IMR-90 (cell line): ENCODE data around the gene GIMAP7. TPM values are rescaled to one million over a fixed set of nuclear protein-coding genes. Genes with fewer than 3 reads are reported as not detected.

Experiments used
- ATAC-seq: fragments of 200-7000 bp; cut with Tn5 transposase; 2 replicates; pipeline ENCODE4 v1.9.1; 2020; ENCODE audit warnings: low read depth, mild to moderate bottlenecking, moderate library complexity
- BruUV-seq: library from RNA; stranded (reverse); fragments of 400-500 nt; replicated peaks from 2 replicates; lab custom pipeline; 2021; lab: Mats Ljungman, UMichigan
- CTCF ChIA-PET: fragments of 300-600 bp; formaldehyde crosslinking; extraction: SDS; loops from one replicate; lab custom pipeline; 2021; ENCODE audit warnings: antibody characterized with exemption; lab: Yijun Ruan, JAX
- POLR2A ChIA-PET: fragments of 300-600 bp; sonication (Branson Sonifier 250); formaldehyde crosslinking; loops from one replicate; lab custom pipeline; 2022; ENCODE audit warnings: antibody characterized with exemption; ENCODE audit not compliant: unreplicated experiment; lab: Charles Lee
- DNase-seq: peaks from one replicate; pipeline ENCODE4 v3.0.0; 2013
- H2AFZ ChIP-seq: replicated peaks from 2 replicates; pipeline ENCODE3; 2013; ENCODE audit warnings: low read length, mild to moderate bottlenecking; ENCODE audit not compliant: poor library complexity
- H2AK5ac ChIP-seq: 2 replicates; pipeline ENCODE4 v1.6.1; 2013; ENCODE audit warnings: low read depth, low read length, inconsistent platforms
- H2AK9ac ChIP-seq: replicated peaks from 2 replicates; pipeline ENCODE3; 2013; ENCODE audit warnings: mild to moderate bottlenecking, low read depth, low read length, moderate library complexity; ENCODE audit not compliant: poor library complexity
- H2BK120ac ChIP-seq: 2 replicates; pipeline ENCODE4 v1.6.1; 2013; ENCODE audit warnings: low read depth, low read length, inconsistent platforms
- H2BK15ac ChIP-seq: 3 replicates; pipeline ENCODE4 v1.6.1; 2013; ENCODE audit warnings: low read depth, low read length, inconsistent platforms
- H2BK20ac ChIP-seq: 2 replicates; pipeline ENCODE4 v1.6.1; 2013; ENCODE audit warnings: low read depth, mild to moderate bottlenecking, inconsistent platforms, low read length, moderate library complexity
- H2BK5ac ChIP-seq: 2 replicates; pipeline ENCODE4 v1.6.1; 2013; ENCODE audit warnings: mild to moderate bottlenecking, low read depth, low read length, inconsistent platforms; ENCODE audit not compliant: poor library complexity, severe bottlenecking
- H3K14ac ChIP-seq: replicated peaks from 2 replicates; pipeline ENCODE4 v1.6.1; 2013; ENCODE audit warnings: low read depth, low read length, inconsistent platforms
- H3K18ac ChIP-seq: 2 replicates; pipeline ENCODE4 v1.6.1; 2013; ENCODE audit warnings: low read depth, low read length, control low read depth
- H3K23ac ChIP-seq: 2 replicates; pipeline ENCODE4 v1.6.1; 2013; ENCODE audit warnings: low read depth, low read length, inconsistent platforms
- H3K27ac ChIP-seq: 2 replicates; pipeline ENCODE4 v1.5.1; 2013; ENCODE audit warnings: mild to moderate bottlenecking, control low read depth, low read length; ENCODE audit not compliant: insufficient read depth
- H3K27me3 ChIP-seq: 2 replicates; pipeline ENCODE4 v1.6.1; 2013; ENCODE audit warnings: low read length; ENCODE audit not compliant: control insufficient read depth, insufficient read depth
- H3K36me3 ChIP-seq: 2 replicates; pipeline ENCODE4 v1.6.1; 2013; ENCODE audit warnings: low read length, mixed read lengths; ENCODE audit not compliant: control insufficient read depth, insufficient read depth
- H3K4ac ChIP-seq: 2 replicates; pipeline ENCODE4 v1.6.1; 2013; ENCODE audit warnings: low read depth, low read length, inconsistent platforms
- H3K4me1 ChIP-seq: 2 replicates; pipeline ENCODE4 v1.6.1; 2013; ENCODE audit warnings: low read length, mixed read lengths; ENCODE audit not compliant: control insufficient read depth, insufficient read depth
- H3K4me2 ChIP-seq: 2 replicates; pipeline ENCODE4 v1.6.1; 2013; ENCODE audit warnings: low read depth, mild to moderate bottlenecking, control low read depth, low read length, moderate library complexity
- H3K4me3 ChIP-seq: 2 replicates; pipeline ENCODE4 v1.5.1; 2013; ENCODE audit warnings: low read depth, mild to moderate bottlenecking, control low read depth, low read length, moderate library complexity; ENCODE audit not compliant: insufficient read depth
- H3K56ac ChIP-seq: 2 replicates; pipeline ENCODE4 v1.6.1; 2013; ENCODE audit warnings: low read length, inconsistent platforms; ENCODE audit not compliant: insufficient read depth; ENCODE audit errors: extremely low read depth
- H3K79me1 ChIP-seq, 2 experiments: 2 replicates each; pipeline ENCODE4 v1.6.1; 2013; ENCODE audit warnings: low read length in 2 of 2, inconsistent platforms in 1 of 2, low read depth in 1 of 2
- H3K9ac ChIP-seq: 2 replicates; pipeline ENCODE4 v1.6.1; 2013; ENCODE audit warnings: low read depth, low read length, control low read depth
- H3K9me1 ChIP-seq: 2 replicates; pipeline ENCODE4 v1.6.1; 2013; ENCODE audit warnings: low read length, inconsistent platforms; ENCODE audit not compliant: insufficient read depth
- H3K9me3 ChIP-seq: 2 replicates; pipeline ENCODE4 v1.6.1; 2013; ENCODE audit warnings: low read length; ENCODE audit not compliant: control insufficient read depth, insufficient read depth
- H4K20me1 ChIP-seq: 2 replicates; pipeline ENCODE4 v1.6.1; 2013; ENCODE audit warnings: low read length, inconsistent platforms; ENCODE audit not compliant: insufficient read depth
- H4K5ac ChIP-seq: 2 replicates; pipeline ENCODE4 v1.6.1; 2013; ENCODE audit warnings: mild to moderate bottlenecking, low read depth, low read length, control low read depth
- H4K8ac ChIP-seq, 2 experiments: 2 replicates each; pipeline ENCODE4 v1.6.1; 2013; ENCODE audit warnings: low read depth in 2 of 2, low read length in 2 of 2, control low read depth in 1 of 2, inconsistent platforms in 1 of 2
- H4K91ac ChIP-seq: 2 replicates; pipeline ENCODE4 v1.6.1; 2013; ENCODE audit warnings: low read depth, low read length, inconsistent platforms; ENCODE audit not compliant: insufficient read depth
- BHLHE40 ChIP-seq: fragments of 150-350 bp; IDR thresholded peaks from 2 replicates; pipeline ENCODE4 v1.6.1; 2016; ENCODE audit warnings: mild to moderate bottlenecking, low read depth, low read length
- CEBPB ChIP-seq: IDR thresholded peaks from 2 replicates; pipeline ENCODE4 v1.6.1; 2012; ENCODE audit warnings: low read depth, low read length, improper control_type of control experiment
- CHD1 ChIP-seq: IDR thresholded peaks from 2 replicates; pipeline ENCODE4 v1.6.1; 2012; ENCODE audit warnings: low read depth, low read length, improper control_type of control experiment
- MAZ ChIP-seq: IDR thresholded peaks from 2 replicates; pipeline ENCODE4 v1.6.1; 2012; ENCODE audit warnings: low read depth, mild to moderate bottlenecking, low read length, improper control_type of control experiment, moderate library complexity, borderline replicate concordance
- MXI1 ChIP-seq: IDR thresholded peaks from 2 replicates; pipeline ENCODE4 v1.6.1; 2012; ENCODE audit warnings: low read depth, mild to moderate bottlenecking, low read length, moderate library complexity, borderline replicate concordance
- NFE2L2 ChIP-seq: fragments of 150-350 bp; IDR thresholded peaks from 2 replicates; pipeline ENCODE4 v1.6.1; 2016; ENCODE audit warnings: low read depth, mild to moderate bottlenecking, low read length
- RAD21 ChIP-seq: IDR thresholded peaks from 2 replicates; pipeline ENCODE4 v1.6.1; 2012; ENCODE audit warnings: low read length, improper control_type of control experiment
- RCOR1 ChIP-seq: IDR thresholded peaks from 2 replicates; pipeline ENCODE4 v1.6.1; 2012; ENCODE audit warnings: mild to moderate bottlenecking, low read length, improper control_type of control experiment; ENCODE audit not compliant: insufficient replicate concordance
- RFX5 ChIP-seq: IDR thresholded peaks from 2 replicates; pipeline ENCODE4 v1.8.0; 2012; ENCODE audit warnings: low read depth, mild to moderate bottlenecking, low read length, moderate library complexity
- SMC3 ChIP-seq: fragments of 150-350 bp; IDR thresholded peaks from 2 replicates; pipeline ENCODE4 v1.6.1; 2016; ENCODE audit warnings: low read depth, mild to moderate bottlenecking, antibody characterized with exemption, low read length, moderate library complexity
- WGBS, 2 experiments: methylation state at CpG; one replicate each; pipeline versions ENCODE4 v1.1.5 to v1.1.7; 2013; ENCODE audit warnings: missing lambda C conversion rate in 2 of 2; ENCODE audit not compliant: insufficient read length in 1 of 2; ENCODE audit errors: extremely low coverage in 2 of 2; 5-methylcytosine and 5-hydroxymethylcytosine counted together
- dilution Hi-C: fragments of 300-500 bp; cut with HindIII; formaldehyde crosslinking; loops from one replicate; pipeline ENCODE4 v1.14.3; 2018; ENCODE audit warnings: low sequenced_read_pairs; ENCODE audit not compliant: unreplicated experiment
- in situ Hi-C: fragments of 300-500 bp; cut with MboI; formaldehyde crosslinking; loops from 3 replicates; pipeline ENCODE4 v1.14.3; 2019; ENCODE audit warnings: low sequenced_read_pairs, inconsistent platforms, mixed read lengths
- intact Hi-C: fragments of 100-400 bp; cut with micrococcal nuclease; formaldehyde crosslinking; loops from 2 replicates; pipeline ENCODE4 v1.10.0; 2022
- polyA plus RNA-seq, 3 experiments: library from polyadenylated mRNA; depleted of rRNA; stranded (reverse); fragments of >200 nt; gene quantifications; 2 replicates each; pipeline ENCODE4 v1.2.3, GENCODE V29; 2012; ENCODE audit warnings: low replicate concordance in 1 of 3
- total RNA-seq: library from RNA; depleted of rRNA; stranded (reverse); fragments of >200 nt; gene quantifications from 2 replicates; pipeline ENCODE4 v1.2.3, GENCODE V29; 2012
- TF ChIP-seq, protein P1 (sequence below): fragments of 150-350 bp; IDR thresholded peaks from 2 replicates; pipeline ENCODE4 v1.6.1; 2016; ENCODE audit warnings: low read depth, mild to moderate bottlenecking, low read length, moderate library complexity, borderline replicate concordance
- TF ChIP-seq, protein P2 (sequence below): conservative IDR thresholded peaks from 2 replicates; pipeline ENCODE4 v1.5.1; 2012; ENCODE audit warnings: mild to moderate bottlenecking, low read depth, low read length, improper control_type of control experiment

Gene GIMAP7
- total and polyA plus RNA-seq, 2 of the 4 experiments (the other 2 are of a cell fraction) = not detected

DNA sequence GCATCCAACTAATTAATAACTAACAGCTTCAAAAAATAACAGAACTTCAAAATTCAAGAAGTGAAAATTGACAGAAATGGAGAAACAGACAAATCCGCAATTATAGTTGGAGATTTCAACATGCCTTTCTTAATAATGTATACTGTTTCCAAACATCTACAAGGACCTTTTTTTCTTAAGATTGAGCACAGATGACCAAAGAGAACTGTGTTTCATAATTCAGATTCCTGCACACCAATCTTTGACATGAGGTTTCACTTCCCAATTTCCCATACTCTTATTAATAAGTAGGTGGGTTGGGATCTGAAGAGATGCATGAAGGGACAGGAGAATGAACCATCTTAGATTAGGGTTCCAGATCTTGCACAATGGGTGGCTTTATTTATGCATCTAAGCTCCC lies 24.9 kb upstream of the GIMAP7 start:
- no CpG with 5 or more reads among the region's 1 CpG for WGBS, 2 experiments
- ChIA-PET POLR2A (no interaction called here), CTCF (no interaction called here)
- H4K20me1 ChIP-seq = no peaks in the 10 kb centered on the region
- no peaks in the 10 kb centered on the region for H3K9me3 ChIP-seq
- no peaks in the 10 kb centered on the region for H3K4me1 ChIP-seq
- H3K23ac ChIP-seq = no peak overlapping the region
- no peak overlapping the region for H2BK20ac ChIP-seq
- H4K91ac ChIP-seq = no peak overlapping the region
- H2BK120ac ChIP-seq = no peak overlapping the region
- H2AK9ac ChIP-seq = no peak overlapping the region
- H3K4me3 ChIP-seq = no peak overlapping the region
- H3K9ac ChIP-seq = no peak overlapping the region
- H3K4me2 ChIP-seq = no peak overlapping the region
- ATAC-seq = no peak
- intact Hi-C loops = no loop called here
- no peak overlapping the region for H3K4ac ChIP-seq
- dilution Hi-C loops = no loop called here
- H3K36me3 ChIP-seq = no peaks in the 10 kb centered on the region
- H2AK5ac ChIP-seq = no peak overlapping the region
- H4K8ac ChIP-seq = no peak overlapping the region
- no peaks in the 10 kb centered on the region for H3K9me1 ChIP-seq
- H3K79me1 ChIP-seq = no peaks in the 10 kb centered on the region
- no peak overlapping the region for H3K56ac ChIP-seq
- no TSS peak for BruUV-seq
- H2BK5ac ChIP-seq = no peak overlapping the region
- H3K27me3 ChIP-seq = no peaks in the 10 kb centered on the region
- H2AFZ ChIP-seq = no peak overlapping the region
- no peak overlapping the region for H3K27ac ChIP-seq
- no peak overlapping the region for H3K14ac ChIP-seq
- no peak overlapping the region for H4K5ac ChIP-seq
- no peak for DNase-seq
- TF ChIP-seq, protein P1, sequence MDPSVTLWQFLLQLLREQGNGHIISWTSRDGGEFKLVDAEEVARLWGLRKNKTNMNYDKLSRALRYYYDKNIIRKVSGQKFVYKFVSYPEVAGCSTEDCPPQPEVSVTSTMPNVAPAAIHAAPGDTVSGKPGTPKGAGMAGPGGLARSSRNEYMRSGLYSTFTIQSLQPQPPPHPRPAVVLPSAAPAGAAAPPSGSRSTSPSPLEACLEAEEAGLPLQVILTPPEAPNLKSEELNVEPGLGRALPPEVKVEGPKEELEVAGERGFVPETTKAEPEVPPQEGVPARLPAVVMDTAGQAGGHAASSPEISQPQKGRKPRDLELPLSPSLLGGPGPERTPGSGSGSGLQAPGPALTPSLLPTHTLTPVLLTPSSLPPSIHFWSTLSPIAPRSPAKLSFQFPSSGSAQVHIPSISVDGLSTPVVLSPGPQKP = no peak
- no peak for TF ChIP-seq CHD1
- no peak for TF ChIP-seq RAD21
- no peak for TF ChIP-seq MAZ
- TF ChIP-seq NFE2L2 = no peak
- TF ChIP-seq CEBPB = no peak
- no peak for TF ChIP-seq RCOR1
- TF ChIP-seq BHLHE40 = no peak
- no peak for TF ChIP-seq MXI1
- TF ChIP-seq SMC3 = no peak
- TF ChIP-seq RFX5 = no peak
- TF ChIP-seq, protein P2, sequence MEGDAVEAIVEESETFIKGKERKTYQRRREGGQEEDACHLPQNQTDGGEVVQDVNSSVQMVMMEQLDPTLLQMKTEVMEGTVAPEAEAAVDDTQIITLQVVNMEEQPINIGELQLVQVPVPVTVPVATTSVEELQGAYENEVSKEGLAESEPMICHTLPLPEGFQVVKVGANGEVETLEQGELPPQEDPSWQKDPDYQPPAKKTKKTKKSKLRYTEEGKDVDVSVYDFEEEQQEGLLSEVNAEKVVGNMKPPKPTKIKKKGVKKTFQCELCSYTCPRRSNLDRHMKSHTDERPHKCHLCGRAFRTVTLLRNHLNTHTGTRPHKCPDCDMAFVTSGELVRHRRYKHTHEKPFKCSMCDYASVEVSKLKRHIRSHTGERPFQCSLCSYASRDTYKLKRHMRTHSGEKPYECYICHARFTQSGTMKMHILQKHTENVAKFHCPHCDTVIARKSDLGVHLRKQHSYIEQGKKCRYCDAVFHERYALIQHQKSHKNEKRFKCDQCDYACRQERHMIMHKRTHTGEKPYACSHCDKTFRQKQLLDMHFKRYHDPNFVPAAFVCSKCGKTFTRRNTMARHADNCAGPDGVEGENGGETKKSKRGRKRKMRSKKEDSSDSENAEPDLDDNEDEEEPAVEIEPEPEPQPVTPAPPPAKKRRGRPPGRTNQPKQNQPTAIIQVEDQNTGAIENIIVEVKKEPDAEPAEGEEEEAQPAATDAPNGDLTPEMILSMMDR = no peak
- in situ Hi-C loops = no loop called here
- no peak overlapping the region for H3K18ac ChIP-seq
- H2BK15ac ChIP-seq = no peak overlapping the region
